NCI-H1930 (cell line): ENCODE results near the gene NFATC3.

Source experiments
- DNase-seq, 2 experiments: peaks; one replicate each; lab custom pipeline; 2025; lab: John Stamatoyannopoulos, UW

The NFATC3 gene

GRCh38 chr16:68085259-68086071, at the start of gene NFATC3:
Gene NFATC3, plus strand, starts transcription at chr16:68085370. Its CDS starts 312 bp downstream, at chr16:68085682.
- peak; percentile 87 to 91 for DNase-seq

- DNase-seq, result no peak
Observed at GRCh38 chr16:68037841-68038597, 47.2 kb upstream of the NFATC3 start.

- peak; percentile 25 to 46 for DNase-seq
Observed at GRCh38 chr16:68040506-68041288, 44.5 kb upstream of the NFATC3 start.

GRCh38 chr16:68041783-68042182, 43.4 kb upstream of the NFATC3 start:
- no peak for DNase-seq

GRCh38 chr16:68046106-68046505, 39.1 kb upstream of the NFATC3 start:
- DNase-seq, result no peak

- no peak for DNase-seq
Observed at GRCh38 chr16:68047987-68048386, 37.2 kb upstream of the NFATC3 start.

GRCh38 chr16:68049449-68049848, 35.7 kb upstream of the NFATC3 start:
- DNase-seq, result no peak

- DNase-seq, result no peak
Observed at GRCh38 chr16:68055395-68055794, 29.8 kb upstream of the NFATC3 start.

GRCh38 chr16:68059804-68060203, 25.4 kb upstream of the NFATC3 start:
- DNase-seq, result no peak

GRCh38 chr16:68061396-68061795, 23.8 kb upstream of the NFATC3 start:
- no peak for DNase-seq

- no peak for DNase-seq
Observed at GRCh38 chr16:68062910-68063393, 22.2 kb upstream of the NFATC3 start.

GRCh38 chr16:68064791-68065365, 20.3 kb upstream of the NFATC3 start:
- DNase-seq, result peak in 1 of 2 experiments; percentile 33

- DNase-seq, result no peak
Observed at GRCh38 chr16:68065716-68066305, 19.4 kb upstream of the NFATC3 start.

GRCh38 chr16:68066763-68067162, 18.4 kb upstream of the NFATC3 start:
- no peak for DNase-seq

GRCh38 chr16:68068926-68069325, 16.2 kb upstream of the NFATC3 start:
- no peak for DNase-seq

GRCh38 chr16:68069511-68070248, 15.5 kb upstream of the NFATC3 start:
- DNase-seq, result no peak

GRCh38 chr16:68070249-68070730, 14.9 kb upstream of the NFATC3 start:
- no peak for DNase-seq

- no peak for DNase-seq
Observed at GRCh38 chr16:68070806-68071517, 14.2 kb upstream of the NFATC3 start.

GRCh38 chr16:68071518-68071901, 13.7 kb upstream of the NFATC3 start:
- DNase-seq, result no peak
